ENCODE results near the gene ALDH1A2.
"Not testable (repeated sequence)": the region's sequence is repeated elsewhere in the genome, so short reads cannot be mapped to it uniquely, and the experiment has no call there.

ALDH1A2 gene

DNA sequence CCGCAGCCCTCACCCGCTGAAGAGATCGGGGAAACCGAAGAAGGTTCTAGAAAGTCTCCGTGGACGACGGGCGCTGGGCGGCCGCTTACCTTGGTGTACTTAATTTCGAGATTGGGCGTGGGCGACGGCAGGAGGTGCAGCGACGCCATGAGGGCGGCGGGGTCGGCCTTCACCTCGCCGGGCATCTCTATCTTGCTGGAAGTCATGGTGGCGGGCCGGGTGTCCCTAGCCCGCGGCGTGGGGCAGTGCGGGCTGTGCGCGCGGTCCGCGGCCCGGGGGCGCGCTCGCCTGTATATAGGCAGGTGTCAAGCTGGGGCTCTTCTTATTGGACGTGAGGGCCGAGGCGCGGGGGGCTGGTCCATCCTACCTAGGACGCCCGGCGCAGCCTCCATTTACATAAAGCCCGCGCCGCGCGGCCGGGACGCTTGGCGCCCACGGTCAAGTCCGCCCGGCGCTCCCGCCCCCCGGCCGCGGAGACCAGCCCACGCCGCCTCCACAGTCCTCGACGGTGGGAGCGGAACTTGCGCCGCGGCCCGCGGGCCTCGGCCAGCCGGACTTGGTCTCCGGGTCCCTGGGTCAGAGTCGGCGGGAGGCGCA is at the start of gene ALDH1A2:
TSS of gene ALDH1A2 (minus strand) at position 267 of the 597 bp plus-strand sequence. CDS start at position 206, 61 bp downstream.
- DNase-seq: peak; percentile 25

GRCh38 chr15:58114812-58115211 is 49.3 kb upstream of the ALDH1A2 start:
- no peak for DNase-seq

GRCh38 chr15:58114388-58114787 is 48.9 kb upstream of the ALDH1A2 start:
- DNase-seq: no peak

- DNase-seq: not testable (repeated sequence)
These were observed 47.8 kb upstream of the ALDH1A2 start for GRCh38 chr15:58113358-58113757.

DNA sequence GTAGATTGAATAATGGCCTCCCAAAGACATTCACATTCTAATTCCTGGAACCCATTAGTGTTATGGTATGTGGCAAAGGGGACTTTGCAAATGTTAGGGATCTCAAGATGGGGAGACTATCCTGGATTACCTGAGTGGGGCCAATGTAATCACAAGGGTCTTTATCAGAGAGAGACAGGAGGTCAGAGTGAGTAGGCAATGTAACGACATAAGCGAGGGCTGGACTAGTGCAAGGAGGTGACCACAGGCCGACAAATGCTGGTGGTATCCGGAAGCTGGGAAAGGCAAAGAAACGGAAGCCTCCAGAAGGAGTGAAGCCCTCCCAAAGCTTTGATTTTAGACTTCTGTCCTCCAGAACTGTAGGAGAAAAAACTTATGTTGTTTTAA is 46.2 kb upstream of the ALDH1A2 start:
- no peak for DNase-seq

DNA sequence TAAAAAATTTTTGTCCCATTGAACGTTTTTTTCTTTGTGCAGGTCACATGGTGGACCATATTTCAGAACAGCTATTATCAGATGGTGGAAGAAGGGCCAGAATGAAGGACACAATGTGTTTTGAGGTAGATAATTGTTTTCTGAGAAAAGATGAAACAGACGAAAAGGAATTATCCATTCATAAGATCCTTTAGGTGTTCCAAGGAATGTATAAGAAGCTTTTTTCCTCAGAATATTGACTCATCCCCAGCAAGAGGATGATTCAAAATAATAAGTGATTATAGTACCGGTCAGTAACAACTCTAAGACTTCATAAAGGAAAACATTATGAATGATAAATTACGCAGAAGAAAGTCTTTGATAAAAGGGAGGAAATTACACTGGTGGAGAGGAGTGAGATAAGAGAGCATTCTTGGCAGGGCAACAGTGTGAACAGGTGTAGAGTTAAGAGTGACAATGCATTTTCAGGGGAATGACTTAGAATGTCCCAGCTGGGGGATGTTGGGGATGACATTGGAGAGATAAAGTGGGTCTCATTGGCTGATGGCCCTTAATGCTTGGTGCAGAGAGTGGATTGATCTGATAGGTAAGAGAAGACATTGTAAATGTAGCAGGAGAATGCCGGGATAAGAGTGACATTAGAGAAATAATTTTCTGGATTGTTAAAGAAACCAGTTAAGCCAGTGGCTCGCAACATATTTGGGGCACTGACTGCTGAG is 45.6 kb upstream of the ALDH1A2 start:
- no peak for DNase-seq

DNA sequence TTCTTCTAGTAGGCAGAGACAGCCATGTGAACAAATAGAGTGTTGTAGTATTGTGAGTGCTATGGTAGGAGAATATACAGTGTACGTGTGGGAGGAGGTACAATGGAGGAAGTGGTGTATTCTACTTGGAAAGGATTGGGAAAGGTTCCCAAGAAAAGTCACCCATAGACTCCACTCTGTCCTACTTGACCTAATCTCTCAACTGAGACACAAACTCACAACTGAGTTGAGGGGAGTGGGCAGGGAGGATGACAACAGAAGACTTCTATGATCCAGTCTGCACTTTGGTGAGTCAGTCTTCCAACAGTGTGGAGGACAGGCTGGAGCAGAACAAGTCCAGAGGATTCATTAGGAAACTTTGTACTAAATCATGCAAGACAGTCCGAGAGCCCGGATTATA is 43.9 kb upstream of the ALDH1A2 start:
- DNase-seq: no peak

- no peak for DNase-seq
These were observed 42.6 kb upstream of the ALDH1A2 start for GRCh38 chr15:58108117-58108516.

DNA sequence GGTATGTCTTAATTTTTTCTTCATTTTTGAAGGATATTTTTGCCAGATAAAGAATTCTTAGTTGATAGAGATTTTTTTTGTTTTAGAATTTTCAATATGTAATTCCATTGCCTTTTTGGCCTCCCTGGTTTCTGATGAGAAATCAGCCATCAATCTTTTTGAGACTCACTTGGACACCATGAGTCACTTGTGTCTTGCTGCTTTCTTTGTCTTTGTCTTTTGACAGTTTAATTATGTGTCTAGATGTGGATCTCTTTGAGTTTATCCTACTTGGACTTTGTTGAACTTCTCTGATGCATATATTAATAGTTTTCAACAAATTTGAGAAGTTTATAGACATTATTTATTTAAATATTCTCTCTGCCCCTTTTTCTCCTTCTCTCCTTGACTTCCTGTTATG is 38.0 kb upstream of the ALDH1A2 start:
- DNase-seq: no peak

DNA sequence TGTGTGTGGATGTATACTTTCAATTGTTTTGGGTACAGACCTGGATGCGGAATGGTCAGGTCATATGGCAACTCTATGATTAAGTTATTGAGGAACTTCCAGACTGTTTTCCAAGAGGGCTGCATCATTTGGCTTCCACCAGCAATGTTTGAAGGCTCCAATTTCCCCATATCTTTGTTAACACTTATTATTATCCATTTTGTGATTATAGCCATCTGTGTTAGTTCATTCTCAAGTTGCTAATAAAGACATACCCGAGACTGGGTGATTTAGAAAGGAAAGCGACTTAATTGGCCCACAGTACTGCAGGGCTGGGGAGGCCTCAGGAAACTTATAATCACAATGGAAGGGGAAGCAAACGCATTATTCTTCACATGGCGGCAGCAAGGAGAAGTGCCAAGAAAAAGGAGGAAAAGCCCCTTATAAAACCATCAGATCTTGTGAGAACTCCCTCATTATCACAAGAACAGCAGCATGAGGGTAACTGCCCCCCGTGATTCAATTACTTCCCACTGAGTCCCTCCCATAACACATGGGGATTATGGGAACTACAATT is 31.1 kb upstream of the ALDH1A2 start:
- no peak for DNase-seq

DNA sequence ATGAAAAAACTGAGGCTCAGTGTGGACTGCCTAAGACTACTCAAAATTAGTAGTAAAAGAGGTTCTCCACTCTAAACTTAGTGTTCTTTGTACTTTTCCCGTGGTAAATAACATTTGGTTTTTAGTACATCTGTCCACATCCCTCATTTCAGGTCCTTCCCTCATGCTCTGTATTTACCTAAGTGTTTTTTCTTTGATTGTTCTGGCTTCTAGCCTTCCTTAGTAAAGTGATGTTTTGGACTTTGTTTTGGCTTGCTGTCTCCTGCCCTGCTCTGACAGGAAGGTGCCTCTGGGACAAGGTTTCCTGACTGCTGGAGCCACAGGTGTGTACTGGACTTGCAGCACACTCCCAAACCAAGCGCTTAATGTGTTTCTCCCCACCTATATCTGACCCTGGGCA is 29.9 kb upstream of the ALDH1A2 start:
- no peak for DNase-seq

DNA sequence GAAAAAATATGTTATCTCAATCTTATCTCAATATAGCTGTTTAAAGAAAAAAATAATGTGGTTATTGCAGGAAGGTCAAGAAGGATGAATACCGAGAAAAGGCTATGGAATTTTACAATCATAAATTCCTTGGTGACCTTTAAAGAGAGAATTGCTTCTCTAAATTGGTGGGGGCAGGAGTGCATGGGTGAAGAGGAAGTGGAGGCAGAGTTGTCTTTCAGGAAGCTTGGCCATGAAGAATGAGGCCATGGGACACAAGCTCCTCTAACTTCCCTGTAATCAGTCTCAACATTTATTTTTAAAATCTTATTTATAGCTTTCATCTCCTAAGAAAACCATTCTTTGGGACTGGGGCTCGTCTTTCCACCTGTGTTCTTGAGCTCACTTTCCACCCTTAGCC is 22.4 kb upstream of the ALDH1A2 start:
- DNase-seq: no peak

GRCh38 chr15:58086491-58086890 is 21.0 kb upstream of the ALDH1A2 start:
- no peak for DNase-seq

DNA sequence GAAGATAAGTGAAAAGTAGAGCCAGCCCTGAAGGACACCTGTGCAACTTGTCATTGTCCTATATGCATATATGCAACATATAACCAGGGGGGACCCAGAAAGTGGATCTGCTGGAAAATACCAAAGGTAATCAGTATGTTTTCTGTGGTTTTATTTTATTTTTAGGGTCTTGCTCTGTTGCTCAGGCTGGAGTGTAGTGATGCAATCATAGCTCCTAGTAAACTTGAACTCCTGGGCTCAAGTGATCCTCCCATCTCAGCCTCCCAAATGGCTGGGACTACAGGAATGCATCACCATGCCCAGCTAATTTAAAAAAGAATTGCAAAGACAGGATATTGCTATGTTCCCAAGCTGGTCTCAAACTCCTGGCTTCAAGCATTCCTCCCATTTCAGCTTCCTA is 18.0 kb upstream of the ALDH1A2 start:
- no peak for DNase-seq

- no peak for DNase-seq
These were observed 16.4 kb upstream of the ALDH1A2 start for GRCh38 chr15:58081891-58082290.

GRCh38 chr15:58081456-58081855 is 15.9 kb upstream of the ALDH1A2 start:
- no peak for DNase-seq

- not testable (repeated sequence) for DNase-seq
These were observed 15.4 kb upstream of the ALDH1A2 start for GRCh38 chr15:58080959-58081358.

- no peak for DNase-seq
These were observed 14.9 kb upstream of the ALDH1A2 start for GRCh38 chr15:58080398-58080797.

GRCh38 chr15:58078591-58078990 is 13.1 kb upstream of the ALDH1A2 start:
- no peak for DNase-seq

DNA sequence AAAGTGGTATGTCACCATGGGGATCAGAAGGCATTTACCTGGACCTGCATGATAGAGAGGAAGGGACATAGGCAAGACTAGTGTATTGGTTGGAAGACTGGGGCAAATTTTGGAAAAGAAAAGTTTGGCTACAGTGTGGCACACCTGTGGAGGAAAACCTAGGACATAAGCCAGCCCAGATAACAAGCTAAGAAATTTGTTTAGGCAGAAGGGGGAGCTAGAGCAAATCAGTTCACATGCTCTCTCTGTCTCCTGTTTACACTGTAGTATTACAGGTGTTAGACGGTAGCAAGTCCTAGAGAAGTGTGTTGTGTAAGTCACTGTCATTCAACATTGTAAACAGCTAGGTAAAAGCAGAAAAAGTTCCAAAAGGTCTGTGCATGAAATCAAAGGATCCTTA is 11.9 kb upstream of the ALDH1A2 start:
- no peak for DNase-seq

DNA sequence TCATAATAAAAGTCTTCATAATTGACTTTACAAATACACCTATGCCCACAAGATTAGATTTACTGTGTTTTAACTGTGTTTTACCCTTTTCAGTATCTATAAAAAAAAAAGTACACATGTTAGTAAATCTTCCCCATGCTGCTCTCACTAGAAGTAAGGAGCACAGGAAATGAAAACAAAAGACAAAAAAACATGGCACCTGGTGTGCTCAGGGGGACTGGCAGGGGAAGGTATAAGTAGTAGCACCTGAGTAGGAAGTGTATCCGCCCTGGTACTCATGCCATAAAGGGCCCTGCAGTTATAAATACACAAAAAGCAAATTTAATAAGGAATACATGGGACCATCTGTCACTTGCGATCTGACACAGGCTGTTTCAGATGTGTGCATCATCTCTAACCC is 8.9 kb upstream of the ALDH1A2 start:
- no peak for DNase-seq

DNA sequence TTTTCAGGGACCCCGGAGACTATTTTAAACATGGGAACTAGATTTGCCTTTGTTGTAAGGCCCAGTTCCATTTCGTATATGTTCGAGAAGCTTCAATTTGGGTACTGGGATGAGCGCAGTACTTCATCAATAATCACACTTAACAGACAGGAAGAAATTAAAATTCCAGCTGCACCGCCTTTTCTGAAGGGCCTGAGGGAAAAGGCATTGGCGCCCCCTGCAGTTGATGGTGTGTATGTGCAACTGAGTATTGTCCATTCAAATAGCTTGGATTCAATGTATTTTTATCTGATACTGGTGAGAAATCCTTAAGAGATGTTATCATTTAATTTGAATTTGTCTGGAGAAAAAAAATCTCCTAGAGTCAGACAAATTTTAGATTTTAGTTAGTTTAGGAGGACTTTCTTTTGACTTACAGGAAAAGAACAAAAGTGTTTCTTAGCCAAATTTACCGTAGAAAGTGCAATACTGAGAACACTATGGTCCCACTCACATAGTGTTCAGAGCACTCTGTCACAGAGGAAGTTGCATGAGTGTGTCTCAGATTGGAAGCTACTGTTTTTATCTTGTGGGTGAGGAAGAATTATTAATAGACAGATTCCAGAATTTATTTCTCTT is 5.4 kb upstream of the ALDH1A2 start:
- DNase-seq: peak; percentile 67

- no peak for DNase-seq
These were observed 3.5 kb upstream of the ALDH1A2 start for GRCh38 chr15:58069008-58069407.
